SH-SY5Y (cell line): Measurements from ENCODE around the gene AGBL1.

Experiments used
- GATA2 ChIP-seq: IDR thresholded peaks from 2 replicates; pipeline ENCODE4 v1.6.1; 2011; ENCODE audit warnings: mild to moderate bottlenecking, low read depth, low read length
- GATA3 ChIP-seq: IDR thresholded peaks from 2 replicates; pipeline ENCODE4 v1.6.1; 2011; ENCODE audit warnings: low read depth, mild to moderate bottlenecking, low read length, moderate library complexity

GRCh38 chr15:86620641-86621349 lies 541.1 kb downstream of the AGBL1 start:
- no peak for TF ChIP-seq GATA2
- no peak for TF ChIP-seq GATA3
